ENCODE measurements around the gene CNTNAP4.

The CNTNAP4 gene

GRCh38 chr16:76464955-76465620, 187.9 kb downstream of the CNTNAP4 start:
- DNase-seq (ENCODE audit: extremely low spot score): no peak
- POLR2A ChIA-PET: no interaction called here

GRCh38 chr16:76466871-76467270, 189.7 kb downstream of the CNTNAP4 start:
- DNase-seq (ENCODE audit: extremely low spot score): no peak
- CTCF ChIA-PET: no interaction called here
- POLR2A ChIA-PET: no interaction called here
- TF ChIP-seq ELF4 (IDR thresholded peaks at IDR 0.05) (no peak), ARNT (IDR thresholded peaks at IDR 0.05) (no peak), TARDBP (IDR thresholded peaks at IDR 0.05) (no peak), FOXA1 (IDR thresholded peaks at IDR 0.05) (no peak), BHLHE40 (IDR thresholded peaks at IDR 0.05; ENCODE audit: borderline replicate concordance) (no peak), L3MBTL2 (conservative IDR thresholded peaks at IDR 0.05) (no peak), FOXM1 (IDR thresholded peaks at IDR 0.05; ENCODE audit: borderline replicate concordance) (no peak)

More at GRCh38 chr16:76464955-76465620, 187.9 kb downstream of the CNTNAP4 start:
- TF ChIP-seq HDGF (IDR thresholded peaks at IDR 0.05; ENCODE audit: borderline replicate concordance): no peak
- no peak for TF ChIP-seq NFRKB (IDR thresholded peaks at IDR 0.05)
- no peak for TF ChIP-seq LEF1 (IDR thresholded peaks at IDR 0.05; ENCODE audit: borderline replicate concordance)
- no peak for TF ChIP-seq FOXM1 (IDR thresholded peaks at IDR 0.05; ENCODE audit: borderline replicate concordance)
- no peak for TF ChIP-seq ZNF384 (IDR thresholded peaks at IDR 0.05)
- TF ChIP-seq FOXA1 (IDR thresholded peaks at IDR 0.05): no peak
- TF ChIP-seq ELF4 (IDR thresholded peaks at IDR 0.05): no peak
- TF ChIP-seq L3MBTL2 (conservative IDR thresholded peaks at IDR 0.05): no peak
- no peak for TF ChIP-seq SUZ12 (IDR thresholded peaks at IDR 0.05)
- no peak for TF ChIP-seq ARNT (IDR thresholded peaks at IDR 0.05)
- no peak for TF ChIP-seq FOXK2 (IDR thresholded peaks at IDR 0.05)
- no peak for TF ChIP-seq SP1 (IDR thresholded peaks at IDR 0.05)
- TF ChIP-seq, protein P1, sequence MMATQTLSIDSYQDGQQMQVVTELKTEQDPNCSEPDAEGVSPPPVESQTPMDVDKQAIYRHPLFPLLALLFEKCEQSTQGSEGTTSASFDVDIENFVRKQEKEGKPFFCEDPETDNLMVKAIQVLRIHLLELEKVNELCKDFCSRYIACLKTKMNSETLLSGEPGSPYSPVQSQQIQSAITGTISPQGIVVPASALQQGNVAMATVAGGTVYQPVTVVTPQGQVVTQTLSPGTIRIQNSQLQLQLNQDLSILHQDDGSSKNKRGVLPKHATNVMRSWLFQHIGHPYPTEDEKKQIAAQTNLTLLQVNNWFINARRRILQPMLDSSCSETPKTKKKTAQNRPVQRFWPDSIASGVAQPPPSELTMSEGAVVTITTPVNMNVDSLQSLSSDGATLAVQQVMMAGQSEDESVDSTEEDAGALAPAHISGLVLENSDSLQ (IDR thresholded peaks at IDR 0.05): no peak
- TF ChIP-seq CTBP1 (IDR thresholded peaks at IDR 0.05; ENCODE audit: borderline replicate concordance): no peak
- TF ChIP-seq TARDBP (IDR thresholded peaks at IDR 0.05): no peak
- TF ChIP-seq BHLHE40 (IDR thresholded peaks at IDR 0.05; ENCODE audit: borderline replicate concordance): no peak
- CTCF ChIA-PET: no interaction called here

GRCh38 chr16:76474048-76474447, 196.8 kb downstream of the CNTNAP4 start:
- TF ChIP-seq BHLHE40 (IDR thresholded peaks at IDR 0.05; ENCODE audit: borderline replicate concordance): no peak
- no peak for TF ChIP-seq HDGF (IDR thresholded peaks at IDR 0.05; ENCODE audit: borderline replicate concordance)
- no peak for TF ChIP-seq SP1 (IDR thresholded peaks at IDR 0.05)
- TF ChIP-seq, protein P1 (IDR thresholded peaks at IDR 0.05): no peak
- TF ChIP-seq CTBP1 (IDR thresholded peaks at IDR 0.05; ENCODE audit: borderline replicate concordance): no peak
- TF ChIP-seq LEF1 (IDR thresholded peaks at IDR 0.05; ENCODE audit: borderline replicate concordance): no peak
- TF ChIP-seq SUZ12 (IDR thresholded peaks at IDR 0.05): no peak
- TF ChIP-seq NFRKB (IDR thresholded peaks at IDR 0.05): no peak
- TF ChIP-seq TARDBP (IDR thresholded peaks at IDR 0.05): no peak
- DNase-seq (ENCODE audit: extremely low spot score): no peak
- POLR2A ChIA-PET: no interaction called here
- CTCF ChIA-PET: no interaction called here

GRCh38 chr16:76478105-76478504, 200.9 kb downstream of the CNTNAP4 start:
- CTCF ChIA-PET: no interaction called here
- TF ChIP-seq ARNT (IDR thresholded peaks at IDR 0.05) (no peak), TARDBP (IDR thresholded peaks at IDR 0.05) (no peak), SUZ12 (IDR thresholded peaks at IDR 0.05) (no peak), L3MBTL2 (conservative IDR thresholded peaks at IDR 0.05) (no peak), LEF1 (IDR thresholded peaks at IDR 0.05; ENCODE audit: borderline replicate concordance) (no peak), FOXA1 (IDR thresholded peaks at IDR 0.05) (no peak), BHLHE40 (IDR thresholded peaks at IDR 0.05; ENCODE audit: borderline replicate concordance) (no peak), ZNF384 (IDR thresholded peaks at IDR 0.05) (no peak), CTBP1 (IDR thresholded peaks at IDR 0.05; ENCODE audit: borderline replicate concordance) (no peak), FOXM1 (IDR thresholded peaks at IDR 0.05; ENCODE audit: borderline replicate concordance) (no peak)
- POLR2A ChIA-PET: no interaction called here
- no peak for DNase-seq (ENCODE audit: extremely low spot score)

DNA sequence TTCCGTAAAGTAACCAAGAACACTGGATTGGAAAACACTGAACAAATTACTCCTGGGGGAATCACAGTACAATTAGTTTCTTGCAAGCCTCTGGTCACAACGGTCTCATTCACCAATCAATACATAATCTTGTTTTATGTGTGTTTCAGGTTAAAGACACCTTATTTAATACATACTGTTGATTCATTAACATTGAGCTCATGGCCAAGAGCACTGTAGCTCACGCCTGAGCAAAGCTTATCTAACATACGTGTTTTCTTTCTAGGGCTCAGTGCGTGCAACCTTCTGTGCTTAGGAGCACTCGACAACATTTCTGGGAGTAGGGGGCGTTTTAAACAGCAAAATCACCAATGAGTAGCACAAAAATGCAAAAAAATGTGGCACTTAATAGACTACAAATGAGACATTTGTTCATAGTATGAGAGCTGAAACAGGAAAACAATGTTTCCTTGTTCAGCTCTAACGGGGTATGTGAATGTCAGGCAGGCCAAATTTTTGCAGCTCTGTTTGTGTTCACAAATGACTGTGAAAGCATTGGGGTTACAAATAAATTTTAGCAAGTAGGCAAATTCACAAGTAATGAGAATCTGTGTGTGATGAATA, 206.2 kb downstream of the CNTNAP4 start:
- TF ChIP-seq ARNT (IDR thresholded peaks at IDR 0.05) (no peak), TARDBP (IDR thresholded peaks at IDR 0.05) (no peak), ZNF384 (IDR thresholded peaks at IDR 0.05) (no peak), L3MBTL2 (conservative IDR thresholded peaks at IDR 0.05) (no peak), FOXM1 (IDR thresholded peaks at IDR 0.05; ENCODE audit: borderline replicate concordance) (no peak), LEF1 (IDR thresholded peaks at IDR 0.05; ENCODE audit: borderline replicate concordance) (no peak), BHLHE40 (IDR thresholded peaks at IDR 0.05; ENCODE audit: borderline replicate concordance) (no peak), CTBP1 (IDR thresholded peaks at IDR 0.05; ENCODE audit: borderline replicate concordance) (no peak), FOXK2 (IDR thresholded peaks at IDR 0.05) (no peak), NFRKB (IDR thresholded peaks at IDR 0.05) (no peak), ELF4 (IDR thresholded peaks at IDR 0.05) (no peak), HDGF (IDR thresholded peaks at IDR 0.05; ENCODE audit: borderline replicate concordance) (no peak), FOXA1 (IDR thresholded peaks at IDR 0.05) (no peak), SUZ12 (IDR thresholded peaks at IDR 0.05) (no peak), SP1 (IDR thresholded peaks at IDR 0.05) (no peak)
- TF ChIP-seq, protein P1 (IDR thresholded peaks at IDR 0.05): no peak
- ChIA-PET CTCF (interaction anchor here (0.5 kb wide), 1 partner anchor 16 kb away, joined by 3 read pairs; no protein-coding TSS in a partner anchor), POLR2A (no interaction called here)
- no peak for DNase-seq (ENCODE audit: extremely low spot score)

GRCh38 chr16:76484020-76484419, 206.8 kb downstream of the CNTNAP4 start:
- CTCF ChIA-PET: no interaction called here
- TF ChIP-seq L3MBTL2 (conservative IDR thresholded peaks at IDR 0.05) (no peak), ZNF384 (IDR thresholded peaks at IDR 0.05) (no peak), LEF1 (IDR thresholded peaks at IDR 0.05; ENCODE audit: borderline replicate concordance) (no peak), HDGF (IDR thresholded peaks at IDR 0.05; ENCODE audit: borderline replicate concordance) (no peak), TARDBP (IDR thresholded peaks at IDR 0.05) (no peak), SUZ12 (IDR thresholded peaks at IDR 0.05) (no peak), ELF4 (IDR thresholded peaks at IDR 0.05) (no peak), FOXM1 (IDR thresholded peaks at IDR 0.05; ENCODE audit: borderline replicate concordance) (no peak), CTBP1 (IDR thresholded peaks at IDR 0.05; ENCODE audit: borderline replicate concordance) (no peak), FOXK2 (IDR thresholded peaks at IDR 0.05) (no peak), BHLHE40 (IDR thresholded peaks at IDR 0.05; ENCODE audit: borderline replicate concordance) (no peak), SP1 (IDR thresholded peaks at IDR 0.05) (no peak), FOXA1 (IDR thresholded peaks at IDR 0.05) (no peak)
- TF ChIP-seq, protein P1 (IDR thresholded peaks at IDR 0.05): no peak
- POLR2A ChIA-PET: no interaction called here

More at GRCh38 chr16:76484020-76484419, 206.8 kb downstream of the CNTNAP4 start:
- no peak for DNase-seq (ENCODE audit: extremely low spot score)
